Measurements from ENCODE around the gene ARHGEF12. TPM values are rescaled to one million over a fixed set of nuclear protein-coding genes. Genes with fewer than 3 reads are reported as not detected.

ARHGEF12 gene
- total RNA-seq, 2 experiments from 2014 or later = 9.6 to 10.2 TPM

DNA sequence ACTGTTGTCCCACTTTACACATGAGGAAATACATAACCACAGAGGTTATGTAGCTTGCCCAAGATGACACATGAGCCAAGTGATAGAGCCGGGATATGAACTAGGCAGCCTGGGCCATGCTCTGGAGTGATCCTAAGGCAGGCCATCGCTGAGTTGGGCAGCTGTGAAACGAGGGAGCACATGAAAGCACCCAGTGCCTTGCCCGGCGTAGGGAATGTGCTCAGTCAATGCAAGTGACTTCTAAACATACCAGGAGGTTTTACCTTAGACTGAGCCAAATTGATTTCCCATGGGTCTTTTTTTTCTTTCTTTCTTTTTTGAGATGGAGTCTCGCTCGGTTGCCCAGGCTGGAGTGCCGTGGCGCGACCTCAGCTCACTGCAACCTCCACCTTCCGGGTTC lies 185.8 kb downstream of the ARHGEF12 start:
- H3K27ac Mint-ChIP-seq = no peak overlapping the region
- no peaks in the 10 kb centered on the region for H3K36me3 Mint-ChIP-seq (ENCODE audit: low read depth)
- no peaks in the 10 kb centered on the region for H3K9me3 Mint-ChIP-seq
- TF ChIP-seq, protein P1, sequence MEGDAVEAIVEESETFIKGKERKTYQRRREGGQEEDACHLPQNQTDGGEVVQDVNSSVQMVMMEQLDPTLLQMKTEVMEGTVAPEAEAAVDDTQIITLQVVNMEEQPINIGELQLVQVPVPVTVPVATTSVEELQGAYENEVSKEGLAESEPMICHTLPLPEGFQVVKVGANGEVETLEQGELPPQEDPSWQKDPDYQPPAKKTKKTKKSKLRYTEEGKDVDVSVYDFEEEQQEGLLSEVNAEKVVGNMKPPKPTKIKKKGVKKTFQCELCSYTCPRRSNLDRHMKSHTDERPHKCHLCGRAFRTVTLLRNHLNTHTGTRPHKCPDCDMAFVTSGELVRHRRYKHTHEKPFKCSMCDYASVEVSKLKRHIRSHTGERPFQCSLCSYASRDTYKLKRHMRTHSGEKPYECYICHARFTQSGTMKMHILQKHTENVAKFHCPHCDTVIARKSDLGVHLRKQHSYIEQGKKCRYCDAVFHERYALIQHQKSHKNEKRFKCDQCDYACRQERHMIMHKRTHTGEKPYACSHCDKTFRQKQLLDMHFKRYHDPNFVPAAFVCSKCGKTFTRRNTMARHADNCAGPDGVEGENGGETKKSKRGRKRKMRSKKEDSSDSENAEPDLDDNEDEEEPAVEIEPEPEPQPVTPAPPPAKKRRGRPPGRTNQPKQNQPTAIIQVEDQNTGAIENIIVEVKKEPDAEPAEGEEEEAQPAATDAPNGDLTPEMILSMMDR (IDR thresholded peaks at IDR 0.05) = no peak
- H3K27me3 Mint-ChIP-seq = peaks cover 15% of the 10 kb centered on the region
- H3K4me3 Mint-ChIP-seq = no peak overlapping the region
- ChIA-PET CTCF (no interaction called here), POLR2A (no interaction called here)
- no peak for DNase-seq
- ATAC-seq = no peak
- intact Hi-C loops (cut with micrococcal nuclease) = no loop called here
- H3K4me1 Mint-ChIP-seq (ENCODE audit: low read depth) = no peaks in the 10 kb centered on the region

DNA sequence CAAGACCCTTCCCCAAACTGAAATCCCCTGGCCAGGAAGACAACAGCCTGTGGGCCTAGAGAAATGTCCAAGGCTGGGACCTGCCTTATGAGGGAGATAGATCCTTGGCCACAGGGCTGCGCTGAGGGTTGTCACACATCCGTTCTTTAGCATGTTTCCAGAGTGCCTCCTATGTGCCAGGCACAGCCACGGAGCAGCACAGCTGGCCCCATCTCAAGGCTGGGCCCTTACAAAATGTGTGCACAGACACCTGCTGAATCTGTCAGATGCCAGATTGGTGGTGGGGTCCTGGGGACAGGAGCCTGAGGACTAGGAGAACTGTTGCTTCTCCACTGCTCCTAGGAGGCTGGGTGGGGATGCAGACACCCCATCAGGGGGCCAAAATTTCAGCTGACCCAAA lies 186.5 kb downstream of the ARHGEF12 start:
- POLR2A ChIA-PET = no interaction called here
- Mint-ChIP-seq H3K4me1 (ENCODE audit: low read depth) (no peaks in the 10 kb centered on the region), H3K9me3 (no peaks in the 10 kb centered on the region), H3K4me3 (no peak overlapping the region), H3K36me3 (ENCODE audit: low read depth) (no peaks in the 10 kb centered on the region), H3K27me3 (peaks cover 13% of the 10 kb centered on the region), H3K27ac (no peak overlapping the region)
- TF ChIP-seq, protein P1 (IDR thresholded peaks at IDR 0.05) = no peak
- DNase-seq (no peak), ATAC-seq (no peak)
- intact Hi-C loops (cut with micrococcal nuclease) = no loop called here
- CTCF ChIA-PET = no interaction called here

DNA sequence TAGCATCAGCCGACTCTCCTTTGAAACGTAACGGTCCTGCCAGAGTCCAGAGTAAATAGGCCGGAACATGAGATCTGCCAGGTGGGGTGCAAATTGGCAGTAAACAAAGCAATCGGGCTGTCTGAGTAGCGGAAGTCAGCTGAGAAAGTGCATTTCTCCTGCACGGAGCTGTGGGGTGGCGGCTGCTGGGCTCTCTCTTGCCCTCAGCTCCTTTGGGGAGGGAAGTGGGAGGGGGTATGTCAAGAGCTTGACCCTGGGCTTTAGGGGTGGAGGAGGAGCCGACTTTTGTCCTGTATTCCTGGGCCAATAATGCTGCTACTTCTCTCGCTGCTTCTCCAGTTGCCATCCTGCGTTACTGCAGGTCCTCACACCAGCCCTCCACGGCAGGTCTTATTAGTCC lies 187.0 kb downstream of the ARHGEF12 start:
- intact Hi-C loops (cut with micrococcal nuclease) = no loop called here
- no peak for DNase-seq
- H3K4me1 Mint-ChIP-seq (ENCODE audit: low read depth) = no peaks in the 10 kb centered on the region
- no peaks in the 10 kb centered on the region for H3K9me3 Mint-ChIP-seq
- no peaks in the 10 kb centered on the region for H3K36me3 Mint-ChIP-seq (ENCODE audit: low read depth)
- no peak for ATAC-seq
- H3K27ac Mint-ChIP-seq = no peak overlapping the region
- no peak overlapping the region for H3K4me3 Mint-ChIP-seq
- peaks cover 13% of the 10 kb centered on the region for H3K27me3 Mint-ChIP-seq
- ChIA-PET CTCF (no interaction called here), POLR2A (no interaction called here)
- TF ChIP-seq, protein P1 (IDR thresholded peaks at IDR 0.05) = no peak

DNA sequence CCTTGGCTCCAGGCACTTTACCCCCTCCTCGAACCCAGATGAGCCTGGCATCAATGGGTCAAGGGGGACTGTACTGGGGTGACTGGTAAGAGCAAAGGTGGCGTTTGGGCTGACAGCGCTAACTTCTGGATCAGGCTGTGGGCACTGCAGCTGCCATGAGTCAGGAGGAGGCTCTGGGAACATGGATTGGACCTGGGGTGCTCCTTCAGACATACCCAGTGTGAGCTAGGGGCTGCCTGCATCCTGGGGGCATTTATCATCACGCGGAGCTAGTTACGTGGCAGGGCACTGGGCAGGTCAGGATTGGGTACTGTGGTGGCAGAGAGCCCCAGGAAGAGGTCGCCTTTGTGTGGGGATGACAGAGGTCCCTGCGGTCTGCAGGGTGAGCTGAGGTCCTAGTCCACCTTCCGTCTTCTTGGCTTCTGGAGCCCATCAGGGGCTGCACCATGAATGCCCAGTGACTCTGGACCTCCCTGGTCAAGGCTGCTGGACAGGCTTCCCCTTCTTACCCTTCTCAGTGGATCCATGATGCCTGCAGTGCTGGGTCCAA lies 188.4 kb downstream of the ARHGEF12 start:
- ATAC-seq = no peak
- POLR2A ChIA-PET = no interaction called here
- Mint-ChIP-seq H3K27ac (no peak overlapping the region), H3K9me3 (no peaks in the 10 kb centered on the region), H3K4me3 (no peak overlapping the region), H3K4me1 (ENCODE audit: low read depth) (no peaks in the 10 kb centered on the region), H3K36me3 (ENCODE audit: low read depth) (no peaks in the 10 kb centered on the region), H3K27me3 (peaks cover 16% of the 10 kb centered on the region)
- intact Hi-C loops (cut with micrococcal nuclease) = no loop called here
- TF ChIP-seq, protein P1 (IDR thresholded peaks at IDR 0.05) = no peak
- CTCF ChIA-PET = no interaction called here
- no peak for DNase-seq

DNA sequence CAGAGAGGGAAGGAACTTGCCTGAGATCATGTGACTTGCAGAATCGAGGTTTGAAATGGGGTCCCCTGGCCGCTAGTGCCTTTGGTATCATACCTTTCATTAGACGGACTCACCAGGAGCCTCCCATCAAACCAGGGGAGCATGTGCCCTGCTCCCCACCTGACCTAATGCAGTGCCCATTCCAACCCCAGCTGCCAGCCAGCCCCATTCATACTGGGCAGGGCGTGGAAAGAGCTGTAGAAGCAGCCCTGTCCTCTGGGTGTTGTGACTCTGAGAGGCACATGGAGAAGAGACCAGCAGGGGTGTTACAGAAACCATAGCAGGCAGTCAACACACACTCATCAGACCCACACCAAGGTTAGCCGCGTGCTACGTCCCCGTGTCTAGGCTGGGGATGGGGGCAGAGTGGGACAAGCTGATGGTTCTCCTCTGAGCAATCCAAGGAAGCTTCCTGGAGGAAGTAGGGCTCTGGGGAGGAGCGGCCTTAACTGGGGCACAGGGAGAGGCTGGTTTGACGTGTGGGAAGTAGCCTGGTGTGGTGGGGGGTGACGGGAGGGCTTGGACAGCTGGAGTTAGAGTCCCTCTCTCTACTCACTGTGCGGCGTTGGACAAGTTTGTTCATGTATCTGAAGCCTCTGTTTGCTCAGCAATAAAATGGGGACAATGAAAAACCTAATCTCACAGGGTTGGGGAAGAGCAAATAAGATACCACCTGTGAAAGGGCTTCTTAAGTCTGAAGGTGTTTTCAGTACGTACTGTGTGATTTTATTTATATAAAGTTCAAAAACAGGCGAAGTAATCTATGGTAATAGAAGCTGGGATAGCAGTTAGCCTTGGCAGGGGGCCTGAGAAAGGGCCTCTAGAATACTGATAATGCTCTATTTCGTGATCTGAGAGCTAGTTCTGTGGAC lies 189.3 kb downstream of the ARHGEF12 start:
- Mint-ChIP-seq H3K4me3 (no peak overlapping the region), H3K4me1 (ENCODE audit: low read depth) (no peaks in the 10 kb centered on the region), H3K27me3 (peaks cover 16% of the 10 kb centered on the region), H3K9me3 (no peaks in the 10 kb centered on the region), H3K27ac (no peak overlapping the region), H3K36me3 (ENCODE audit: low read depth) (no peaks in the 10 kb centered on the region)
- ChIA-PET POLR2A (no interaction called here), CTCF (no interaction called here)
- intact Hi-C loops (cut with micrococcal nuclease) = no loop called here
- ATAC-seq (no peak), DNase-seq (no peak)
- TF ChIP-seq, protein P1 (IDR thresholded peaks at IDR 0.05) = no peak
